HEK293 (cell line): Measurements from ENCODE around the gene HOXD9.
A peak's percentile ranks its signal among the peaks of the same experiment; 100 is the strongest.

Source experiments
- BCL11B ChIP-seq: fragments of 450-650 bp; formaldehyde crosslinking; IDR thresholded peaks from 2 replicates; pipeline ENCODE4 v1.5.1; 2016; ENCODE audit warnings: low read depth, missing biosample characterization, missing genetic modification characterization
- GLI4 ChIP-seq: fragments of 450-650 bp; formaldehyde crosslinking; IDR thresholded peaks from 2 replicates; pipeline ENCODE4 v1.5.1; 2016; ENCODE audit warnings: missing biosample characterization, missing genetic modification characterization
- HOXA7 ChIP-seq: sonication (generic); formaldehyde crosslinking; IDR thresholded peaks from 2 replicates; pipeline ENCODE4 v1.8.1; 2022; ENCODE audit warnings: missing genetic modification reagents, borderline replicate concordance
- KLF16 ChIP-seq: fragments of 450-650 bp; formaldehyde crosslinking; IDR thresholded peaks from 2 replicates; pipeline ENCODE4 v1.5.1; 2017; ENCODE audit warnings: missing biosample characterization, missing genetic modification characterization
- OSR2 ChIP-seq: fragments of 450-650 bp; formaldehyde crosslinking; IDR thresholded peaks from 2 replicates; pipeline ENCODE4 v1.5.1; 2016; ENCODE audit warnings: missing biosample characterization, missing genetic modification characterization
- PRDM1 ChIP-seq: fragments of 450-650 bp; formaldehyde crosslinking; IDR thresholded peaks from 2 replicates; pipeline ENCODE4; 2016; ENCODE audit warnings: missing biosample characterization, missing genetic modification characterization
- SETDB1 ChIP-seq: IDR thresholded peaks from one replicate; pipeline ENCODE4 v1.6.1; 2017; ENCODE audit warnings: mild to moderate bottlenecking, low read length, moderate library complexity, mixed read lengths; ENCODE audit not compliant: insufficient read length
- ZNF133 ChIP-seq: fragments of 450-650 bp; formaldehyde crosslinking; IDR thresholded peaks from 2 replicates; pipeline ENCODE4 v1.5.1; 2016; ENCODE audit warnings: missing biosample characterization, missing genetic modification characterization
- ZNF146 ChIP-seq: fragments of 450-650 bp; formaldehyde crosslinking; IDR thresholded peaks from 2 replicates; pipeline ENCODE4 v1.5.1; 2016; ENCODE audit warnings: missing biosample characterization, missing genetic modification characterization
- ZNF174 ChIP-seq: fragments of 450-650 bp; formaldehyde crosslinking; IDR thresholded peaks from 2 replicates; pipeline ENCODE4 v1.5.0; 2017; ENCODE audit warnings: missing biosample characterization, mild to moderate bottlenecking, missing genetic modification characterization
- ZNF23 ChIP-seq: fragments of 450-650 bp; formaldehyde crosslinking; IDR thresholded peaks from 2 replicates; pipeline ENCODE4 v1.5.1; 2016; ENCODE audit warnings: missing biosample characterization, missing genetic modification characterization, borderline replicate concordance
- ZNF280C ChIP-seq: fragments of 450-650 bp; formaldehyde crosslinking; IDR thresholded peaks from 2 replicates; pipeline ENCODE4 v1.5.1; 2016; ENCODE audit warnings: missing biosample characterization, missing genetic modification characterization
- ZNF280D ChIP-seq: fragments of 450-650 bp; formaldehyde crosslinking; IDR thresholded peaks from 2 replicates; pipeline ENCODE4 v1.5.1; 2016; ENCODE audit warnings: missing biosample characterization, missing genetic modification characterization
- ZNF354C ChIP-seq: fragments of 450-650 bp; formaldehyde crosslinking; IDR thresholded peaks from 2 replicates; pipeline ENCODE4 v1.5.1; 2016; ENCODE audit warnings: missing biosample characterization, missing genetic modification characterization, low read depth, borderline replicate concordance
- ZNF37A ChIP-seq: fragments of 450-650 bp; IDR thresholded peaks from 2 replicates; pipeline ENCODE4 v1.5.1; 2018; ENCODE audit warnings: missing biosample characterization, missing genetic modification characterization
- ZNF423 ChIP-seq: fragments of 450-650 bp; formaldehyde crosslinking; IDR thresholded peaks from 2 replicates; pipeline ENCODE4 v1.5.1; 2016; ENCODE audit warnings: missing biosample characterization, missing genetic modification characterization
- ZNF48 ChIP-seq: fragments of 450-650 bp; formaldehyde crosslinking; IDR thresholded peaks from 2 replicates; pipeline ENCODE4 v1.5.1; 2016; ENCODE audit warnings: missing biosample characterization, missing genetic modification characterization
- ZNF544 ChIP-seq: fragments of 450-650 bp; formaldehyde crosslinking; IDR thresholded peaks from 2 replicates; pipeline ENCODE4 v1.5.0; 2017; ENCODE audit warnings: missing biosample characterization, missing genetic modification characterization
- ZNF600 ChIP-seq: fragments of 450-650 bp; formaldehyde crosslinking; IDR thresholded peaks from 2 replicates; pipeline ENCODE4 v1.5.1; 2016; ENCODE audit warnings: missing biosample characterization, missing genetic modification characterization
- ZNF645 ChIP-seq: fragments of 450-650 bp; formaldehyde crosslinking; IDR thresholded peaks from 2 replicates; pipeline ENCODE4; 2016; ENCODE audit warnings: missing biosample characterization, missing genetic modification characterization
- ZNF658 ChIP-seq: fragments of 450-650 bp; formaldehyde crosslinking; IDR thresholded peaks from 2 replicates; pipeline ENCODE4; 2016; ENCODE audit warnings: missing biosample characterization, missing genetic modification characterization
- ZNF660 ChIP-seq: fragments of 450-650 bp; IDR thresholded peaks from 2 replicates; pipeline ENCODE4 v1.5.1; 2018; ENCODE audit warnings: missing biosample characterization, mild to moderate bottlenecking, missing genetic modification characterization
- ZNF747 ChIP-seq: fragments of 450-650 bp; formaldehyde crosslinking; IDR thresholded peaks from 2 replicates; pipeline ENCODE4 v1.5.1; 2016; ENCODE audit warnings: missing biosample characterization, missing genetic modification characterization
- ZSCAN16 ChIP-seq: fragments of 450-650 bp; formaldehyde crosslinking; IDR thresholded peaks from 2 replicates; pipeline ENCODE4 v1.5.1; 2016; ENCODE audit warnings: missing biosample characterization, missing genetic modification characterization
- ZSCAN23 ChIP-seq: fragments of 450-650 bp; formaldehyde crosslinking; IDR thresholded peaks from 2 replicates; pipeline ENCODE4 v1.5.1; 2016; ENCODE audit warnings: missing biosample characterization, missing genetic modification characterization
- ZXDB ChIP-seq: fragments of 450-650 bp; formaldehyde crosslinking; IDR thresholded peaks from 2 replicates; pipeline ENCODE4 v1.5.1; 2016; ENCODE audit warnings: missing biosample characterization, missing genetic modification characterization
- TF ChIP-seq, protein P1 (sequence below): fragments of 450-650 bp; formaldehyde crosslinking; IDR thresholded peaks from 2 replicates; pipeline ENCODE4 v1.5.0; 2017; ENCODE audit warnings: missing biosample characterization, missing genetic modification characterization, borderline replicate concordance
- TF ChIP-seq, protein P2 (sequence below): fragments of 450-650 bp; formaldehyde crosslinking; conservative IDR thresholded peaks from 2 replicates; pipeline ENCODE4 v1.5.1; 2016; ENCODE audit warnings: low read depth, missing biosample characterization, missing genetic modification characterization

HOXD9 gene

GRCh38 chr2:176096986-176097819, 25.3 kb upstream of the HOXD9 start (continued):
- 0 out of 2 replicates have a peak, but pooled peaks have one; percentile 15 for TF ChIP-seq KLF16 (tag by site-specific recombination)
- no peak for TF ChIP-seq ZNF48
- TF ChIP-seq ZNF747 (tag by site-specific recombination) = no peak
- TF ChIP-seq ZNF174 = no peak
- TF ChIP-seq ZNF660 (tag by site-specific recombination) = peak; percentile 74; the same call in 1 of the 2 replicates
- no peak for TF ChIP-seq OSR2 (tag by site-specific recombination)
- no peak for TF ChIP-seq ZNF544 (tag by site-specific recombination)
- no peak for TF ChIP-seq ZNF146 (tag by site-specific recombination)
- TF ChIP-seq HOXA7 = no peak
- TF ChIP-seq ZNF133 (tag by site-specific recombination) = no peak
- TF ChIP-seq ZNF600 = no peak
- TF ChIP-seq ZSCAN16 (tag by site-specific recombination) = peak; percentile 22; the same call in 1 of the 2 replicates
- no peak for TF ChIP-seq GLI4 (tag by site-specific recombination)
- no peak for TF ChIP-seq ZNF280D (tag by site-specific recombination)
- no peak for TF ChIP-seq ZNF37A (tag by site-specific recombination)
- TF ChIP-seq BCL11B (tag by site-specific recombination) = 0 out of 2 replicates have a peak, but pooled peaks have one; percentile 41
- TF ChIP-seq ZNF658 = no peak
- TF ChIP-seq ZNF354C (tag by site-specific recombination) = no peak
- TF ChIP-seq ZXDB (tag by site-specific recombination) = peak; percentile 58
- TF ChIP-seq SETDB1 = no peak
- TF ChIP-seq PRDM1 = peak; percentile 25; the same call in 1 of the 2 replicates
- TF ChIP-seq, protein P1, sequence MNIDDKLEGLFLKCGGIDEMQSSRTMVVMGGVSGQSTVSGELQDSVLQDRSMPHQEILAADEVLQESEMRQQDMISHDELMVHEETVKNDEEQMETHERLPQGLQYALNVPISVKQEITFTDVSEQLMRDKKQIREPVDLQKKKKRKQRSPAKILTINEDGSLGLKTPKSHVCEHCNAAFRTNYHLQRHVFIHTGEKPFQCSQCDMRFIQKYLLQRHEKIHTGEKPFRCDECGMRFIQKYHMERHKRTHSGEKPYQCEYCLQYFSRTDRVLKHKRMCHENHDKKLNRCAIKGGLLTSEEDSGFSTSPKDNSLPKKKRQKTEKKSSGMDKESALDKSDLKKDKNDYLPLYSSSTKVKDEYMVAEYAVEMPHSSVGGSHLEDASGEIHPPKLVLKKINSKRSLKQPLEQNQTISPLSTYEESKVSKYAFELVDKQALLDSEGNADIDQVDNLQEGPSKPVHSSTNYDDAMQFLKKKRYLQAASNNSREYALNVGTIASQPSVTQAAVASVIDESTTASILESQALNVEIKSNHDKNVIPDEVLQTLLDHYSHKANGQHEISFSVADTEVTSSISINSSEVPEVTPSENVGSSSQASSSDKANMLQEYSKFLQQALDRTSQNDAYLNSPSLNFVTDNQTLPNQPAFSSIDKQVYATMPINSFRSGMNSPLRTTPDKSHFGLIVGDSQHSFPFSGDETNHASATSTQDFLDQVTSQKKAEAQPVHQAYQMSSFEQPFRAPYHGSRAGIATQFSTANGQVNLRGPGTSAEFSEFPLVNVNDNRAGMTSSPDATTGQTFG (tag by site-specific recombination) = no peak
- TF ChIP-seq ZSCAN23 (tag by site-specific recombination) = no peak
- TF ChIP-seq ZNF423 = no peak
- no peak for TF ChIP-seq ZNF645
- TF ChIP-seq ZNF280C (tag by site-specific recombination) = no peak
- TF ChIP-seq, protein P2, sequence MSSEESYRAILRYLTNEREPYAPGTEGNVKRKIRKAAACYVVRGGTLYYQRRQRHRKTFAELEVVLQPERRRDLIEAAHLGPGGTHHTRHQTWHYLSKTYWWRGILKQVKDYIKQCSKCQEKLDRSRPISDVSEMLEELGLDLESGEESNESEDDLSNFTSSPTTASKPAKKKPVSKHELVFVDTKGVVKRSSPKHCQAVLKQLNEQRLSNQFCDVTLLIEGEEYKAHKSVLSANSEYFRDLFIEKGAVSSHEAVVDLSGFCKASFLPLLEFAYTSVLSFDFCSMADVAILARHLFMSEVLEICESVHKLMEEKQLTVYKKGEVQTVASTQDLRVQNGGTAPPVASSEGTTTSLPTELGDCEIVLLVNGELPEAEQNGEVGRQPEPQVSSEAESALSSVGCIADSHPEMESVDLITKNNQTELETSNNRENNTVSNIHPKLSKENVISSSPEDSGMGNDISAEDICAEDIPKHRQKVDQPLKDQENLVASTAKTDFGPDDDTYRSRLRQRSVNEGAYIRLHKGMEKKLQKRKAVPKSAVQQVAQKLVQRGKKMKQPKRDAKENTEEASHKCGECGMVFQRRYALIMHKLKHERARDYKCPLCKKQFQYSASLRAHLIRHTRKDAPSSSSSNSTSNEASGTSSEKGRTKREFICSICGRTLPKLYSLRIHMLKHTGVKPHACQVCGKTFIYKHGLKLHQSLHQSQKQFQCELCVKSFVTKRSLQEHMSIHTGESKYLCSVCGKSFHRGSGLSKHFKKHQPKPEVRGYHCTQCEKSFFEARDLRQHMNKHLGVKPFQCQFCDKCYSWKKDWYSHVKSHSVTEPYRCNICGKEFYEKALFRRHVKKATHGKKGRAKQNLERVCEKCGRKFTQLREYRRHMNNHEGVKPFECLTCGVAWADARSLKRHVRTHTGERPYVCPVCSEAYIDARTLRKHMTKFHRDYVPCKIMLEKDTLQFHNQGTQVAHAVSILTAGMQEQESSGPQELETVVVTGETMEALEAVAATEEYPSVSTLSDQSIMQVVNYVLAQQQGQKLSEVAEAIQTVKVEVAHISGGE (tag by site-specific recombination) = no peak
- no peak for TF ChIP-seq ZNF23 (tag by site-specific recombination)
